Measurements from ENCODE around the gene LDHB. TPM values are rescaled to one million over a fixed set of nuclear protein-coding genes. Genes with fewer than 3 reads are reported as not detected.
A peak's percentile ranks its signal among the peaks of the same experiment; 100 is the strongest.
"Not testable (repeated sequence)": the region's sequence is repeated elsewhere in the genome, so short reads cannot be mapped to it uniquely, and the experiment has no call there.

The LDHB gene
- total RNA-seq: 247 TPM

GRCh38 chr12:21657326-21658077, at the start of gene LDHB:
TSS of gene LDHB (minus strand) at chr12:21657842. CDS start at chr12:21654671, 3,171 bp downstream.
- peak; percentile 97 for DNase-seq

DNA sequence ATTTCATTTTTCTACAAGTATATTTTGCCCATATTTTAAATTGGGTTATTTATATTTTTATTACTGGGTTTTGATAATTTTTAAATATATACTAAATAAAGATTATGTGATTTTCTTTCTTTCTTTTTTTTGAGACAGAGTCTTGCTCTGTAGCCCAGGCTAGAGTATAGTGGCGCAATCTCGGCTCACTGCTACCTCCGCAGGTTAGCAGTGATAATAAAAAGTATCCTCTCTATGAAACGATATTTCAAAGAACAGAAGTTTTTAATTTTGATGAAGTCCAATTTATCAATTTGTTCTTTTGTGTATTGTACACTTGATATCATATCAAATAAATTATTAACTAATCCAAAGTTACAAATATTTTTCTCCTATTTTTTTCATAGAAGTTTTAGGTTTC, 47.2 kb upstream of the LDHB start:
- DNase-seq: no peak

DNA sequence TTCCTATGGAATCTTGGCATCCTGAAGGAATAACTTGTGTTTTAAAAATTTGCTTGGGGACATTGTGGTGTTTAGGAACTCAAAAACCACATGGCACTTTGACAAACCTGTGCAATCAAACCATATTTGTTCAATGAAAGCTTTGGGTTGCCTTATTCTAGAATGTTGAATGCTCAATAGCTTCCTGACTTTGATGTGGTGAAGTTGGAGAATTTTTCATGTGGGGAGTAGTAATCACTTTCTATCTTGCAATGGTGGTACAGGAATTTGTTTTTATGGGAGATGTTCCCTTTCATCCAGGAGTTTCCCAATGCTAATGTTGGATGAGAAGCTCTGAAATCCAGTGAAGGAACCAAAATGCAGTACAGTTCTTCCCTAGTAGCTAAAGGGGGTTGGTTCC, 42.2 kb upstream of the LDHB start:
- no peak for DNase-seq

DNA sequence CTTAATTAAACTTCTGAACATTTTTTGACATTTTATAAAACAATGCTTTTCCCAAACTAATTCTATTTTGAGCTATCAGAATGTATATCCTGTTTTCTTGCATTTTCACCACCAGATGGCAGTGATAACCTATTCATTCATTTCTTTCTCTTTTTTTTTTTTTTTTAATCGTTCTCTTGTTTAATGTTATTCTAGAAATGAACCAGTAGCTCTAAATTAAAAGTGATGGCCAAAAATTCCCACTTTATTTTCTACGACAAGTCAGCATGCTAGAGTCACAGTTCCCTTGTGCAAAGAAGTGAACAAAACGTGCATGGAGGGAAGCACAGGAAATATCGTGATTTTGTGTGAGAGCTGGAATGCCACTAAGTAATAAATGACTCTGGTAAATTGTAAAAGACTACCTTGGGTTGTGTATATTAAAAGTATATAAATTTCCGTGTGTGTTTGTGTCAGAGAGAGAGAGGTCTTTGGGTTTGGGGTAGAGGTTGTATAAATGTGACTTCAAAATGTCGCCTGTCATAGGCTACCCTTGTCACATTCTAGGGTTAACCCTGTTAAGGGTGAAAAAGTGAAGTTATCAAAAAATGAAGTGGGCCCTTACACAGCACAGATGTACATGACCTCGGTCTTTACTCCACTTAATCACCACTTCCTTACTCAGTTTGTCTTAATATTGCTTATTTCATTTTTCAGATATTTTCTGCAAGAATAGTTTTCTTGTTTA, 40.4 kb upstream of the LDHB start:
- peak; percentile 23 for DNase-seq

DNA sequence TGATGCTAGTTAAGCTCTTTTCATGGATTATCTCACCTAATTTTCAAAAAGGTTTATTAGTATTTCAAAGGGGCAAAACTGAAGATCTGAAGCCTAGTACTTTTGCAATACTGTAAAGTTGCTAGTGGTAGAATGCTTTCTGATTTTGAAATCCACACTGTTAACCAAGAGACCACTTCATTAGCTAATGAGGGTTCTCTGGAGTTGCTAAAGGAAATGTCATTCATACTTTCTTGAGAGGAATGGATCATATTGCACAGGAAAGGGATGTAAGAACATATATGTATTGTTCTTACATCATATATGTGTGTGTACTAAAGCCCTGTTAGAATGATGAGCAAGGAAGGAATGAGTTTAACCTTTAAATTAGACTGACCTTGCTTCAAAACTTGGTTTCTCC, 39.0 kb upstream of the LDHB start:
- DNase-seq: no peak

DNA sequence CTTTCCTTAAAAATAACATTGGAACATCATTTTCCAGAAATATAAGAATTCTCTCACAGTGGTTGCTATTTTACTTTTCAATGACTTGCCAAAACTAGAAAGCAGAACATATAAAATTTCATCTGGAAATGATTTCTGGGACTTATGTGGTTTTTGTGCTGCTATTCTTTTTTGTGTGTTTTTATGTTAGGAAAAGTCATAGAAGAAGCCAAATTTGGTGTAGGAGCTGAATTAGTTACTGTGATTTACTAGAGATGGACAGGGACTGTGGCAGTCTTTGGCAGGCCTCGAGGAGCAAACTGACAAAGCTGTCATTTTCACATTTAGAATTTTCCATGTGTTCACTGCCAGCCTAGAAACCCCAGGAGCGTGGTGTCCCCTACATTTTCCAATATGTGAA, 38.3 kb upstream of the LDHB start:
- peak; percentile 74 for DNase-seq

GRCh38 chr12:21694660-21695059, 37.0 kb upstream of the LDHB start:
- no peak for DNase-seq

- no peak for DNase-seq
Observed at GRCh38 chr12:21691515-21691914, 33.9 kb upstream of the LDHB start.

GRCh38 chr12:21690704-21691368, 33.2 kb upstream of the LDHB start:
- no peak for DNase-seq

GRCh38 chr12:21683115-21683514, 25.5 kb upstream of the LDHB start:
- DNase-seq: no peak

DNA sequence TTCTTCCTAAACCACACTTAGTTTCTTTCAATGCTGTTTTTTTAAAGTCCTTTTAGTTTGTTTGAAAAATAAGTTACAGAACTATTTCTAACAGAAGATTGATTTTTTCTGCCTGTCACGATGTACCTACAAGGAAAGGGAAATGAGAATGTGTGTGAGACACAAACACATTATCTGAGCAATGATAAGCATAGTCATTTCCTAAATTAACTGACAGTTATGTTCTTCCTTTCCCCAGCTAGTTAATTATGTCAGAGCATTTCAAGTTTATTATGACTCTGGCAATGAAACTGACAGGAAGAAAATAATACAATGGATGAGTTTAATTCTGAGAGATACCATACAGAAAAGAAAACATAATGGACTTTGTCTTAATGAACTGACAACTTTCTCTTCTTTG, 21.3 kb upstream of the LDHB start:
- DNase-seq: no peak

GRCh38 chr12:21677622-21678277, 20.1 kb upstream of the LDHB start:
- DNase-seq: no peak

DNA sequence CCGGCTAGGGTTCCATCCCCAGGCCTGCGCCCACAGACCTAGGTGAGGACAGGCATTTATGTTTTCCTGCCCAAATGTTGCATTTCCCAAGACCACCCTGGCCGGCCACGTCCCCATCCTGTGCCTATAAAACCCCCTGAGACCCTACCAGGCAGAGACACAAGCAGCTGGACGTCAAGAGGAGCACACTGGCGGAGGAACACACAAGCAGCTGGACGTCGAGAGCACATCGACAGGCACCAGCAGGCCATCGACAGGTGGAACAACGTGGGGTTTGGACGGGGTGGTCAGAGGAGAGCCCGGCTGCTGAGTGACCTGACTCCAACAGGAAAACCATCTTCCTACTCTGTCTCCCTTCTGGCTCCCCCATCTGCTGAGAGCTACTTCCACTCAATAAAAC, 19.6 kb upstream of the LDHB start:
- DNase-seq: no peak

GRCh38 chr12:21676776-21677175, 19.1 kb upstream of the LDHB start:
- DNase-seq: no peak

DNA sequence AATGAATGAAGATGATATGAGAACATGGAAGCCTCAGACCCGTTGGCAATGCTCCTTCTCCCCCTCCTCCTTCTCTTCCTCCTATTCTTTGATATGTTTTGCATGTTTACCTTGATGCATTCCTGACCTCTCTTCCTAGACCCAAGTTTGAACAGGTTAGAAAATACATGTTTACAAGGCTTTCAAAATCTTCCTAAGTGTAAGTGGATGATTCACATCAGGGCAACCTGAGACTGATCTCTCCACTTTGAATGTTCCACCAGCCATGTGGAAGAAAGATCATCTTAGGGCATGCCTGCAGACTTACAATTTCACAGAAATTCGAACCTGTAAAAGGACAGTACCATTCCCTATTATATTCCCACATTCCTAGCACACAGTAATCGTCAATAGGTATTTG, 18.0 kb upstream of the LDHB start:
- DNase-seq: no peak

GRCh38 chr12:21675096-21675495, 17.5 kb upstream of the LDHB start:
- DNase-seq: no peak

GRCh38 chr12:21673830-21674552, 16.3 kb upstream of the LDHB start:
- DNase-seq: not testable (repeated sequence)

- DNase-seq: no peak
Observed at GRCh38 chr12:21672146-21672545, 14.5 kb upstream of the LDHB start.

- DNase-seq: no peak
Observed at GRCh38 chr12:21666722-21667121, 9.1 kb upstream of the LDHB start.

DNA sequence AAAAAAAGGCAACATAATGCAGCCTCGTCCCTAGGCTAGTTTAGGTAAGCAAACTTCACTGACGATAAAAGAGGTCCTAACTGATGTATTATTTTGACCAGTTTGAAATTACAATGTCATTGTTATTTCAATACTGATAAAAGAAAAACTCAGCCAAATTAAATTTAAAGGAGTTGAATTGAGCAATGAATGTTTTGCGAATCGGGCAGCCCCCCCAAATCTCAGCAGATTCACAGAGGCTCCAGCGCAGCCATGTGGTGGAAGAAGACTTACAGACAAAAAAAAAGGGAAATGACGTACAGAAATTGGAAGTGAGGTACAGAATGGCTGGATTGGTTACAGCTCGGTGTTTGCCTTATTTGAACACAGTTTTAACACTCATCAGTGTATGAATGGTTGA, 8.2 kb upstream of the LDHB start:
- DNase-seq: no peak

DNA sequence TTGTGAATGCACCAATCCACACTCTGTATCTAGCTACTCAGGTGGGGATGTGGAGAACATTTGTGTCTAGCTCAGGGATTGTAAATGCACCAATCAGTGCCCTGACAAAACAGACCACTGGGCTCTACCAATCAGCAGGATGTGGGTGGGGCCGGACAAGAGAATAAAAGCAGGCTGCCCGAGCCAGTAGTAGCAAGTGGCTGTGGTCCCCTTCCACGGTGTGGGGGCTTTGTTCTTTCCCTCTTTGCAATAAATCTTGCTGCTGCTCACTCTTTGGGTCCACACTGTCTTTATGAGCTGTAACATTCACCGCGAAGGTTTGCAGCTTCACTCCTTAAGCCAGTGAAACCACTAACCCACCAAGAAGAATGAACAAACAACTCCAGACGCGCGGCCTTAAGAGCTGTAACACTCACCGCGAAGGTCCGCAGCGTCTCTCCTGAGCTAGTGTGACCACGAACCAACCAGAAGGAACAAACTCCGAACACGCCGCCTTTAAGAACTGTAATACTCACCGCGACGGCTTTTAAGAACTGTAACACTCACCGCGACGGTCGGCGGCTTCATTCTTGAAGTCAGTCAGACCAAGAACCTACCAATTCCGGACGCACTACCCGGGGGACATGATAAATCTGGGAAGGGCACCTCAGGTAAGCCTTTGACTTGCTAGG, 4.6 kb upstream of the LDHB start:
- DNase-seq: no peak
